ENCODE measurements around the gene TEAD1.

Gene TEAD1

GRCh38 chr11:12989428-12990161 is 315.4 kb downstream of the TEAD1 start:
- DNase-seq (ENCODE audit: low read depth), result peak; percentile 11

GRCh38 chr11:12990162-12990480 is 315.9 kb downstream of the TEAD1 start:
- DNase-seq (ENCODE audit: low read depth), result no peak

GRCh38 chr11:12991426-12991825 is 317.2 kb downstream of the TEAD1 start:
- no peak for DNase-seq (ENCODE audit: low read depth)

- DNase-seq (ENCODE audit: low read depth), result no peak
These were observed 319.4 kb downstream of the TEAD1 start for GRCh38 chr11:12993626-12994025.
